Mucosa of stomach (tissue), 1 donor: ENCODE measurements around the gene GRIA1.

Experiments used
- H3K27me3 ChIP-seq: one replicate; pipeline ENCODE4 v1.7.0; 2013; ENCODE audit warnings: mild to moderate bottlenecking, low read length; ENCODE audit not compliant: control insufficient read depth, insufficient read depth
- H3K36me3 ChIP-seq: one replicate; pipeline ENCODE4 v1.7.0; 2013; ENCODE audit warnings: low read length; ENCODE audit not compliant: control insufficient read depth, insufficient read depth
- H3K4me1 ChIP-seq: one replicate; pipeline ENCODE4 v1.7.0; 2013; ENCODE audit warnings: mild to moderate bottlenecking, low read length; ENCODE audit not compliant: control insufficient read depth, insufficient read depth
- H3K4me3 ChIP-seq: one replicate; pipeline ENCODE4 v1.7.0; 2013; ENCODE audit warnings: low read length
- H3K9ac ChIP-seq: one replicate; pipeline ENCODE4 v1.7.0; 2013; ENCODE audit warnings: mild to moderate bottlenecking, low read length, moderate library complexity
- H3K9me3 ChIP-seq: one replicate; pipeline ENCODE4 v1.7.0; 2013; ENCODE audit warnings: mild to moderate bottlenecking, low read length, moderate library complexity; ENCODE audit not compliant: control insufficient read depth
- donor health status: Pancreatic carcinoma.

The GRIA1 gene

DNA sequence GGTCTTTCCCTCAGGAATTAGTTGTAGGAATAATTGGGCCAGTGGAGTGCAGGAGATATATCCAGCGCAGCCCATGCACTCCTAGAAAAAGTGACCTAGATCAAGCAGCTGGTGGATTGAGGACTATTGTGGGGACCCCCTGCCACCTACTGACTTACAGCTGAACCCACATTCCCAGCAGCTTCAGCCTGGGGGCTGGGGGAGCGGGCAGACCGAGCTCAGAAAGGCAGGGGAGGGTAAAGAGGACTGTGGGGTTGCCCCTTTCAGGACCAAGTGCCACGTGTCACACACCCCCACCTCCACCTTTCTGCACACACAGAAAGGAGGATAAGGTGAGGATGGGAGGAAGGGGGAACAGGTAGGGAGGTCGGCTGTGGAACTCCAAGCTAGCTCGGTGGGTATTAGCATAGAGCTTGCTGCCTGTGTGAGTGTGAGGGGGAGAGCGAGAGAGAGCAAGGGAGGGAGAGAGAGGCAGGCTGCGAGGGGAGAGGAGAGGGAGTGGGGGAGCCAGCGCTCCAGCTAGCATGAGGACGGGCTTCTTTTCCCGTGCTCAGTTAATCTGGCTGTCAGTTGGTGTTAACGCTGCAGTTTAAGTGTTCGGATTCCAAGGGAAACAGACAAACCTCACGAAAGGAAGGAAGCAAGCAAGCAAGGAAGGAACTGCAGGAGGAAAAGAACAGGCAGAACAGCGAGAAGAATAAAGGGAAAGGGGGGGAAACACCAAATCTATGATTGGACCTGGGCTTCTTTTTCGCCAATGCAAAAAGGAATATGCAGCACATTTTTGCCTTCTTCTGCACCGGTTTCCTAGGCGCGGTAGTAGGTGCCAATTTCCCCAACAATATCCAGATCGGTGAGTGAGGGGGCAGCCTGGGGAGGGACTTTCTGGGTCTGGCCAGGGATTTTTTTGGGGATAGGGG, at the start of gene GRIA1:
GRIA1 (plus strand) TSS at position 553 of the 920 bp plus-strand sequence.
- Histone ChIP-seq H3K36me3 (no peaks in the 10 kb centered on the region), H3K4me1 (no peaks in the 10 kb centered on the region), H3K9me3 (no peaks in the 10 kb centered on the region), H3K4me3 (no peak within 1 kb of the TSS), H3K27me3 (peaks cover 19% of the 10 kb centered on the region), H3K9ac (no peak within 1 kb of the TSS)

DNA sequence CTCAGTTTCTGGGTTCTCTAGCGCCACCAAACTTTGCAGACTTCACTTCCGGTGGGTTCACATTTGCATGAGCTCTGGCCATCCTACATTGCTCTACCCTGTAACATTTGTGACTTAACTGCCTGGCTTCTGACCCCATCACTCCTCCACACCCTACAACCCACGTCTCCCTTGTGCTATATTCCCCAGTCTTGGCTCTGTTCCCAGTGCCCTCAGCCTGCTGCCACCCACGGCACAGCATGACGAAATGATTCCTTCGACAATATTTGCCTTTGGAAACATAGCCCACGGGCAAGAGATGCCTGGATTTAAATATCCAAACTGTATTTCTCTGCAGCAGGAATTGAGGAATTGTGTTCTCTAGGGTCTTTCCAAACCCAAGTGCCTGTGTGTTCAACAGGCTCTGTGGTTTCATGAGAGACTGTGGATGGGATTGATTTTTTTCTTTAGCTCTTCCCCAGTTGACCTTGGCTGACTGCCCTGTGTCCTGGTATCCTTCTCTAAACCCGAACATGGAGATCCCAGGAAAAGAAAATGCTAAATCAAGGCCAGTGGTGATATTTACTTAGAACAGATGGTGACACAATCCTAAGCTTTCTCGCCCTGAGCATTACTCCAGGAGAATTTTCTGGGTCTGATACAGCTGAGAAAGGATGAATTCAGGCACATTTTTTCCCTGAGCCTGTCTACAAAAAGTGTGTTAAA, 44.4 kb upstream of the GRIA1 start:
- H3K27me3 ChIP-seq = no peaks in the 10 kb centered on the region
- no peaks in the 10 kb centered on the region for H3K36me3 ChIP-seq
- no peaks in the 10 kb centered on the region for H3K9me3 ChIP-seq
- H3K4me1 ChIP-seq = no peaks in the 10 kb centered on the region
- no peak overlapping the region for H3K4me3 ChIP-seq
- no peak overlapping the region for H3K9ac ChIP-seq

DNA sequence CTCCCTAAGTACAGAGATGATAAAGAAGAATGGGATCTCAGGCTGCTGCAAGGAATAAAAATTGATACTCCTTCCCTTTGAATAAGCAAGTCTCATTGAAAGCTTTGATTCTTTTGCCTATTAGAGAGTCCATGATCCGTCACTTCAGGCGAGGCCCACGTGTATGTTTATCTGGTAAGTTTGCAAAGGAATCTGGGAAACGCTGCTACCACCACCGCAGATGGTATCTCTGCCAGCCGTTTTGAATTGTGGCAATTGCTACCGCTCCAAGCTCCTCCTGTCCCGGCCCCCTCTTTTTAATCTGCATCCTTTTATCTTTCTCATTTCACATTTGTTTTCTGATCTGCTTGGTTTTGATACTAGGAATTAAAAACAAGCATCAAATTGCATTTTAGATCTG, 42.9 kb upstream of the GRIA1 start:
- Histone ChIP-seq H3K4me3 (no peak overlapping the region), H3K9me3 (no peaks in the 10 kb centered on the region), H3K4me1 (no peaks in the 10 kb centered on the region), H3K36me3 (no peaks in the 10 kb centered on the region), H3K9ac (no peak overlapping the region), H3K27me3 (no peaks in the 10 kb centered on the region)

DNA sequence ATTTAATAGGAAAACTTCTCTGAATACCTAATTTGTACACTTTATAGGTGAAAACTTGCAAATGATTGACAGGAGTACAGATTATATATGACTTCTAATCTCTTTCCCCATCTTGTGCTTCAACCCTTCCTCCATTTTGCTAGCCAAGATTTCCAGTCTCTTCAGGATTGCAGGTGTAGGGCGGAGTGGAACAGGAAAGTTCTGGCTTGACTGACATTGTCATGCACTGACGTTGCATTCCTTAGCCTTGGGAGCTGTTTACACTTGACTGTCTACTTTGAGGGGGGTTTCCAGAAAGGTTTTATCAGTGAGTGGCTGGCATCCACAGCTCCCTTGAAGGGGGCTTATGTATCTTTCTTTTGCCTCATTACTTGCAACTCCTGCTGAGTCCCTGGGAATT, 34.1 kb upstream of the GRIA1 start:
- Histone ChIP-seq H3K36me3 (no peaks in the 10 kb centered on the region), H3K27me3 (no peaks in the 10 kb centered on the region), H3K9me3 (no peaks in the 10 kb centered on the region), H3K4me1 (no peaks in the 10 kb centered on the region), H3K4me3 (no peak overlapping the region), H3K9ac (no peak overlapping the region)

DNA sequence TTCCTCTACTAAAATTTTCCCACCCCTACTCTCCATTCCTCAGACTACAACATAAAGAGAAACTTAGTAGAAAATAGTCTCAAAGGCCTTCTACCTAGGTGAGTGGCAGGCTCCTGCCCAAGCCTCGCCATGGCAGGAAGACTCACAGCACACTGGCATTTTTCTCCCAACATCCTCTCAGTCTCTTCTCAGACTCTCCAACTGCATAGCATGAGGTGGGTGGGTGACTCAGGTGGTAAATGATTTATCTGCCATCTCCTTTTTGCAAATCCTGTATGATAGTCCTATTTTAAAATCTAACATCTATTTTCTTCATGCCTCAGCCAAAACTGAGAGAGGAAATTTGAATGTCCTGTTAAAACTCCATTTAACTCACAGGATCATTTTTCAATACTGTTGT, 33.5 kb upstream of the GRIA1 start:
- H3K27me3 ChIP-seq = no peaks in the 10 kb centered on the region
- H3K9ac ChIP-seq = no peak overlapping the region
- H3K4me1 ChIP-seq = no peaks in the 10 kb centered on the region
- no peak overlapping the region for H3K4me3 ChIP-seq
- no peaks in the 10 kb centered on the region for H3K9me3 ChIP-seq
- H3K36me3 ChIP-seq = no peaks in the 10 kb centered on the region

DNA sequence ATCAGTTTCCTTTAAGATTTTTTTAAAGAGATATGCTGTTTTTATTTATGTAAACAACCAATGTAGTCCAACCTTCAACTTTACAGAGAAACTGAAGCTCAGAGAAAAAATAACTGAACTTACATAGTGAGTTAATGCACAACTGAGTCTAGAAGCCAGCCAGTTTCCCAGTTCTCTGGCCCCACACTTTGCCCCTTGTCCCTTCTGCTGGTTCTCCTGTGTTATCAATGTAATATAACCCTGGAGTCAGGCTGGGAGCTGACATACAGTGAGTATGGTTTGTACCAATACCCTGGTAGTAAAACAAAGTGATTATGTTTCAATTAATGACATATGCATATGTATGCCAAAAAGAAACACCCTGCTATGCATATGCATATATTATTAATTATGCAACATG, 32.2 kb upstream of the GRIA1 start:
- H3K27me3 ChIP-seq = no peaks in the 10 kb centered on the region
- no peaks in the 10 kb centered on the region for H3K36me3 ChIP-seq
- no peaks in the 10 kb centered on the region for H3K9me3 ChIP-seq
- no peaks in the 10 kb centered on the region for H3K4me1 ChIP-seq
- H3K9ac ChIP-seq = no peak overlapping the region
- no peak overlapping the region for H3K4me3 ChIP-seq

DNA sequence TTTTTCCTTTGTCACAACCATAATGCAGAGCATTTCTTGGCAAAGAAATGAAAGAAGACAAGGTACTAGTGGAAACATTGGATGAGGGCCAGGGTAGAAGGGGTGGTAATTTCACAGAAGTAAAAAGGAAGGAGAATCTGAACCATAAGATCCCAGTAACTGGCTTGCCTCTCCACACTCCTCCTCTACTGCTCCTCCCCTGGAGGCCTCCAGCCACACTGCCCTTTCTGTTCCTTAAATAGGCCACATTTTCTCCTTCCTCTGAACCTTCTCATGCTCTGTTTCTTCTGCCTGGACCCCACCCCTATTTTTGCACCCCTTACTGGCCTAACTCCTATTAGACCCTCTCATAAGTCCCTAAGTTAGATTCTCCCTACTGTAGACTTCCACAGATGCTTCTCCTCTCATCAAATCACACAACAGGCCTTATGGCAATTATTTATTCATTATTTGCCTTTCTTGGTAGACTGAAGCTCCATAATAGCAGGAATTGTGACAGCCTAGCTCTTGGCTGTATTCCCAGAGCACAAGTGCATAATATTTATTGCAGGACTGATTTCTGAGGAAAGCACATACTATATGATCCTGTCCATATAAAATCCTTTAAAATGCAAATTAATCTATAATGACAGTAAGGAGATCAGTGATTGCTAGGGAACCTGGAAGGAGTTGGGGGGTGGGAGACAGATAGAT, 31.3 kb upstream of the GRIA1 start:
- H3K27me3 ChIP-seq = no peaks in the 10 kb centered on the region
- no peaks in the 10 kb centered on the region for H3K4me1 ChIP-seq
- no peak overlapping the region for H3K9ac ChIP-seq
- no peak overlapping the region for H3K4me3 ChIP-seq
- H3K9me3 ChIP-seq = no peaks in the 10 kb centered on the region
- H3K36me3 ChIP-seq = no peaks in the 10 kb centered on the region

DNA sequence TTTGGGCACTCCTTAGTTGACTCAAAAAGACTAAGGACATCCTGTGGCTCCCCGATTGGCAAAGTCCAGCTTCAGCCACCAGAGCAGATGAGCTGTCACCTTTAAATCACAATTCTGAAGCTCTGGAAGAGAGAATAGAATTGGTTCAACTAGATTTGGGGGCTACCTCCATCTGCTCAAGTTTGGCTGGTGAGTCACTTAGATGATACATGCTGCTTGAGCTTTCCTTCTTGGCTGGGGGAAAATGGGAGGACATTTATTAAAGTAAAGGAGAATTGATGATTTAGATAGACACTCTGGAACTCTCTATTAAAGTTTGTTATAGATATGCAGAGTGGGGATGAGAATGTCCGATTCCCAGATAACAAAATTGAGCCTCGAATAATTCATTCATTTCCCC, 30.0 kb upstream of the GRIA1 start:
- Histone ChIP-seq H3K4me3 (no peak overlapping the region), H3K9ac (no peak overlapping the region), H3K4me1 (no peaks in the 10 kb centered on the region), H3K27me3 (no peaks in the 10 kb centered on the region), H3K36me3 (no peaks in the 10 kb centered on the region), H3K9me3 (no peaks in the 10 kb centered on the region)

DNA sequence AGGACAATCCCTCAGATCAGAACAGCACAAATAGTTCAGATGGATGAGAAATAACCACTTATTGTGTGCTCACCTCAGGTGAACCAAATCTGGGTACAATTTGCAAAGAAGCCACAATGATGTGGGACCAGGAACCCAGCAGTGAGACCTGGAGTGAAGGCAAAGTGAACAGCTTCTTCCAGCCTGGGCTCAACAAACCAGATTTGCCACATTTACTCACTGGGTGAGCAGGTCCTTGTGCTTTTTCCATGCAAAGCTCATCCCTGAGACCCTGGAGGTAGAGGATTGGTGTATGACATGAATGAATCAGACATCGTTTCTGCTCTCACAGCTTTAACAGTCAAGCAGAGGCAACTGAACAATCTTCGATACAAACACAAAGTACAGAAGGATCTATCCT, 29.1 kb upstream of the GRIA1 start:
- Histone ChIP-seq H3K9me3 (no peaks in the 10 kb centered on the region), H3K4me3 (no peak overlapping the region), H3K36me3 (no peaks in the 10 kb centered on the region), H3K9ac (no peak overlapping the region), H3K4me1 (no peaks in the 10 kb centered on the region), H3K27me3 (no peaks in the 10 kb centered on the region)

DNA sequence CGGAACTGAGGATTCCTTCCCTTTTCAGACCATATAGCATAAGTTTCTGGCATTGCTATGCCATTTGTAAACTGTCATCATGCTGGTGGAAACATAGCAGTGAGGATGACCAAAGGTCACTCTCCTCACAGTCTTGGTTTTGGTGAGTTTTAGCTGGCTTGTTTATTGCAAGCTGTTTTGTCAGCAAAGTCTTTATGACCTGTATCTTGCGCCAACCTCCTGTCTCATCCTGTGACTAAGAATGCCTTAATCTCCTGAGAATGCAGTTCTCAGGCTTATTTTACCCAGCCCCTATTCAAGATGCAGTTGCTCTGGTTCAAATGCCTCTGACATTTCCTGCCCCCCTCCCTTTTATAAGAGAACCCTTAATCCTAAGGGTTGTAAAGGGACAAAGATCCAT, 26.7 kb upstream of the GRIA1 start:
- no peaks in the 10 kb centered on the region for H3K27me3 ChIP-seq
- H3K4me3 ChIP-seq = no peak overlapping the region
- H3K4me1 ChIP-seq = no peaks in the 10 kb centered on the region
- H3K9me3 ChIP-seq = no peaks in the 10 kb centered on the region
- H3K36me3 ChIP-seq = no peaks in the 10 kb centered on the region
- no peak overlapping the region for H3K9ac ChIP-seq

DNA sequence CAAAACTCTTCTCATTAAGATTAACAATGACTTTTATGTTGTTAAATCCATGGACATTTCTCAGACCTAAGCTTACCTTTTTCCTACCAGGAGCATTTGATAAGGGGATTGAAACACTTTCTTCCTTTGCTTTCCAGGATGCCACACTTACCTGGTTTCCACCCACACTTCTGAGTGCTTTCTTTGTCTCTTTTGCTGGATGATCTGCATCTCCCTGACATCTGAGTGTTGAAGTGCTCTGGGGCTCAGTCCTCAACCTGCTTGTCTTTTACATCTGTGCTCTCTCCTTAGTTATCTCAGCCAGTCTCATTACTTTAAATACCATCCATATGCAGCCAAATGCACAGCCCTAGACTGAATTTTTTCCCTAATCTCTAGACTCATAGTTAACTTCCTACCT, 22.9 kb upstream of the GRIA1 start:
- H3K27me3 ChIP-seq = no peaks in the 10 kb centered on the region
- H3K9me3 ChIP-seq = no peaks in the 10 kb centered on the region
- H3K36me3 ChIP-seq = no peaks in the 10 kb centered on the region
- no peak overlapping the region for H3K9ac ChIP-seq
- H3K4me1 ChIP-seq = no peaks in the 10 kb centered on the region
- H3K4me3 ChIP-seq = no peak overlapping the region

DNA sequence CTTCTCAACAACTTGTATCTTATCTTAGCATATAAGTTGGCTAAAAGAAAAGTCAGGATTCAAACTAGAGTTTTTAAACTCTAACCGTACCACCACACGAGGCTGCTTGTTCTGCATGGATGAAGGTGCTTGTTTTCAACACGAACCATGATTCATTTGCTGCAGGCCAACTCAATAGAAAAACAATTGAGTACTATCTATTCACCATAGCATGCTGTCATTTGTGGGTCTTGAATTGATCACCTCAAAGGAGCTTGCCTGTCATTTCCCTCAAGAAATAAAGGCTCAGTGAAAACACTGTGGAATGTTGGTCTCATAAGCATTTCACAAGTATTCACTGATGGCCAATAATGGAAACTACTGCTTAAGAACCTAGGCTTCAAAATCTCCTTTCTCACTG, 21.0 kb upstream of the GRIA1 start:
- H3K4me3 ChIP-seq = no peak overlapping the region
- H3K9ac ChIP-seq = no peak overlapping the region
- no peaks in the 10 kb centered on the region for H3K27me3 ChIP-seq
- no peaks in the 10 kb centered on the region for H3K4me1 ChIP-seq
- H3K36me3 ChIP-seq = no peaks in the 10 kb centered on the region
- no peaks in the 10 kb centered on the region for H3K9me3 ChIP-seq
